Neuronal stem cell (in vitro differentiated cells): ENCODE results near the gene GNAQ.

Experiments used
- DNase-seq: peaks from one replicate; pipeline ENCODE4 v3.0.0-alpha.2; 2013; ENCODE audit warnings: low spot score
- H2AFZ ChIP-seq: one replicate; pipeline ENCODE4 v1.6.1; 2013; ENCODE audit warnings: mild to moderate bottlenecking, low read length, inconsistent platforms
- H2AK5ac ChIP-seq: 2 replicates; pipeline ENCODE4 v1.6.1; 2013; ENCODE audit warnings: low read depth, mild to moderate bottlenecking, inconsistent platforms, low read length, moderate library complexity, mixed read lengths
- H2BK120ac ChIP-seq: 2 replicates; pipeline ENCODE4 v1.6.1; 2013; ENCODE audit warnings: low read depth, mild to moderate bottlenecking, inconsistent platforms, low read length, moderate library complexity, mixed read lengths
- H2BK12ac ChIP-seq: one replicate; pipeline ENCODE4 v1.6.1; 2013; ENCODE audit warnings: low read length, inconsistent platforms
- H2BK15ac ChIP-seq: 2 replicates; pipeline ENCODE4 v1.6.1; 2013; ENCODE audit warnings: mild to moderate bottlenecking, low read length, inconsistent platforms, mixed read lengths
- H2BK5ac ChIP-seq: one replicate; pipeline ENCODE4 v1.6.1; 2013; ENCODE audit warnings: inconsistent platforms, mild to moderate bottlenecking, low read length, moderate library complexity
- H3K14ac ChIP-seq: one replicate; pipeline ENCODE4 v1.6.1; 2013; ENCODE audit warnings: low read length, inconsistent platforms
- H3K18ac ChIP-seq: 2 replicates; pipeline ENCODE4 v1.6.1; 2013; ENCODE audit warnings: low read length, inconsistent platforms
- H3K23ac ChIP-seq: 2 replicates; pipeline ENCODE4 v1.6.1; 2013; ENCODE audit warnings: low read depth, mild to moderate bottlenecking, mixed read lengths, low read length, inconsistent platforms; ENCODE audit not compliant: poor library complexity
- H3K27ac ChIP-seq: replicated peaks from 3 replicates; pipeline ENCODE4 v1.5.1; 2013; ENCODE audit warnings: low read length, inconsistent platforms
- H3K27me3 ChIP-seq, 3 experiments: 2 replicates each; pipeline ENCODE4 v1.6.1; 2013; ENCODE audit warnings: low read length in 3 of 3, mild to moderate bottlenecking in 2 of 3, inconsistent platforms in 1 of 3, low read depth in 1 of 3, mixed read lengths in 1 of 3, moderate library complexity in 1 of 3; ENCODE audit not compliant: control insufficient read depth in 3 of 3, insufficient read depth in 3 of 3
- H3K36me3 ChIP-seq, 2 donors: replicated peaks in 1 of 2; 2 replicates each; pipeline ENCODE4 v1.6.1; 2013; ENCODE audit warnings: low read length in 2 of 2; ENCODE audit not compliant: control insufficient read depth in 2 of 2, insufficient read depth in 2 of 2
- H3K4ac ChIP-seq: 2 replicates; pipeline ENCODE4 v1.6.1; 2013; ENCODE audit warnings: inconsistent platforms, mild to moderate bottlenecking, low read length, moderate library complexity
- H3K4me1 ChIP-seq, 2 donors: 1 replicate in 1 of 2; 2 replicates in 1 of 2; pipeline ENCODE4 v1.6.1; 2013; ENCODE audit warnings: low read length in 2 of 2, low read depth in 1 of 2; ENCODE audit not compliant: control insufficient read depth in 2 of 2, insufficient read depth in 1 of 2
- H3K4me2 ChIP-seq: one replicate; pipeline ENCODE4 v1.6.1; 2013; ENCODE audit warnings: mild to moderate bottlenecking, low read length, inconsistent platforms; ENCODE audit not compliant: insufficient read depth, poor library complexity, severe bottlenecking
- H3K4me3 ChIP-seq, 2 donors: 2 replicates each; pipeline ENCODE4 v1.5.1; 2013; ENCODE audit warnings: low read length in 2 of 2, mild to moderate bottlenecking in 2 of 2, inconsistent platforms in 1 of 2, moderate library complexity in 1 of 2
- H3K79me1 ChIP-seq: one replicate; pipeline ENCODE4 v1.6.1; 2013; ENCODE audit warnings: low read depth, mild to moderate bottlenecking, inconsistent platforms, low read length, moderate library complexity
- H3K9ac ChIP-seq: one replicate; pipeline ENCODE4 v1.6.1; 2013; ENCODE audit warnings: mild to moderate bottlenecking, low read depth, low read length, inconsistent platforms; ENCODE audit not compliant: poor library complexity
- H3K9me3 ChIP-seq, 2 donors: replicated peaks in 1 of 2; 2 replicates each; pipeline versions ENCODE3 to v1.6.1; 2013; ENCODE audit warnings: low read length in 2 of 2, mild to moderate bottlenecking in 2 of 2, inconsistent platforms in 1 of 2, low read depth in 1 of 2, mixed read lengths in 1 of 2, moderate library complexity in 1 of 2; ENCODE audit not compliant: control insufficient read depth in 2 of 2, insufficient read depth in 1 of 2
- H4K8ac ChIP-seq: one replicate; pipeline ENCODE4 v1.6.1; 2013; ENCODE audit warnings: low read depth, mild to moderate bottlenecking, inconsistent platforms, low read length, moderate library complexity
- H4K91ac ChIP-seq: one replicate; pipeline ENCODE4 v1.6.1; 2013; ENCODE audit warnings: low read length, low read depth, mild to moderate bottlenecking, inconsistent platforms; ENCODE audit not compliant: poor library complexity
- WGBS, 2 donors: extraction: QIAGEN DNeasy Blood & Tissue Kit; methylation state at CpG; one replicate each; pipeline ENCODE4 v1.1.7; 2013; ENCODE audit warnings: missing lambda C conversion rate in 2 of 2, mixed read lengths in 1 of 2; ENCODE audit not compliant: insufficient read length in 2 of 2, insufficient replicate concordance in 1 of 2; ENCODE audit errors: extremely low coverage in 2 of 2; 5-methylcytosine and 5-hydroxymethylcytosine counted together

GNAQ gene

GRCh38 chr9:77951369-77951768, 80.2 kb downstream of the GNAQ start:
- Histone ChIP-seq H2BK15ac (no peak overlapping the region), H3K4me3 (no peak overlapping the region), H2BK120ac (no peak overlapping the region), H2AK5ac (no peak overlapping the region), H3K4ac (no peak overlapping the region), H2BK5ac (no peak overlapping the region), H2BK12ac (no peak overlapping the region), H3K79me1 (peaks cover 1% of the 10 kb centered on the region), H3K18ac (no peak overlapping the region), H4K8ac (no peak overlapping the region), H3K9ac (no peak overlapping the region), H4K91ac (no peak overlapping the region), H3K36me3 (no peaks in the 10 kb centered on the region), H3K27me3 (no peaks in the 10 kb centered on the region), H3K27ac (no peak overlapping the region), H3K23ac (no peak overlapping the region), H2AFZ (no peak overlapping the region), H3K4me2 (no peak overlapping the region), H3K9me3 (no peaks in the 10 kb centered on the region), H3K4me1 (peaks cover 0 to 4% of the 10 kb centered on the region in 2 donors), H3K14ac (no peak overlapping the region)
- no peak for DNase-seq
- WGBS, 2 donors = no CpG with 5 or more reads among the region's 1 CpG

DNA sequence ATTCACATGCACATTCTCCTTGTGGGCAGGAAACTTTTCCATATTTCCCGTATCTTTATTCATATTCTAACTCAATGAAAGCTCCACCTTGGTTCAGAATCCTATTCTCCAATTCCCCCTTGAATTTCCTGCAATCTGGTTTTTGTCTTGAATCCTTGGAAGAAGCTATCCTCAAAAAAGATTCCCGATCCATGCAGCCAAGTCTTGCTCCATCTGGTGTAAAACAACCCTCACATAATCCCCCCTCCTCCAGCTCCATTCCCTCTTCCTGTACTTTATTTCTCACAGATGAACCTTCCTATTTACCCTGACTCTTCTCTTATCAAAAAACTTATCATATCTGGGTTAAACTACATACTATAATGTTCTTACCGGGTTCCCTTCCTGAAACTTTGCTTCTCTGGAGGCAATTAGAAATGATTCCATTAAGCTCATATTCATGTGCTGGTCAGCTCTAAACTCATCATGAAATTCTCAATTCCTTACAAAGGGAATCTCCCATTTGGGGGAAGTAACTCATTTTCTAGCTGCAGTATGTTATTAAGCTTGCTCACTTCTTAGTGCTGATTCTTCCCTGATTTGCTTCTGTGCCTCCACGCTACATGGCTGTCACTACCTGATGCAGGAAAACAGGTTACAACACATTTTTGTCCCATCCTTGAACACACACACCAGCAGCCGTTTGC, 81.7 kb downstream of the GNAQ start:
- H2AK5ac ChIP-seq = no peak overlapping the region
- H3K14ac ChIP-seq = no peak overlapping the region
- H3K4me3 ChIP-seq = no peak overlapping the region
- H3K4ac ChIP-seq = no peak overlapping the region
- no peak overlapping the region for H3K23ac ChIP-seq
- no peak for DNase-seq
- H2AFZ ChIP-seq = no peak overlapping the region
- H3K27me3 ChIP-seq = no peaks in the 10 kb centered on the region
- H3K4me2 ChIP-seq = no peak overlapping the region
- no peak overlapping the region for H3K18ac ChIP-seq
- H3K9me3 ChIP-seq = no peaks in the 10 kb centered on the region
- H3K27ac ChIP-seq = no peak overlapping the region
- H3K79me1 ChIP-seq = peaks cover 1% of the 10 kb centered on the region
- no peaks in the 10 kb centered on the region for H3K36me3 ChIP-seq
- H2BK5ac ChIP-seq = no peak overlapping the region
- no peak overlapping the region for H2BK15ac ChIP-seq
- no peak overlapping the region for H2BK120ac ChIP-seq
- no peak overlapping the region for H2BK12ac ChIP-seq
- no peak overlapping the region for H3K9ac ChIP-seq
- no peak overlapping the region for H4K8ac ChIP-seq
- H4K91ac ChIP-seq = no peak overlapping the region
- H3K4me1 ChIP-seq = peaks cover 0 to 4% of the 10 kb centered on the region in 2 donors
- no CpG with 5 or more reads among the region's 5 CpGs for WGBS, 2 donors

DNA sequence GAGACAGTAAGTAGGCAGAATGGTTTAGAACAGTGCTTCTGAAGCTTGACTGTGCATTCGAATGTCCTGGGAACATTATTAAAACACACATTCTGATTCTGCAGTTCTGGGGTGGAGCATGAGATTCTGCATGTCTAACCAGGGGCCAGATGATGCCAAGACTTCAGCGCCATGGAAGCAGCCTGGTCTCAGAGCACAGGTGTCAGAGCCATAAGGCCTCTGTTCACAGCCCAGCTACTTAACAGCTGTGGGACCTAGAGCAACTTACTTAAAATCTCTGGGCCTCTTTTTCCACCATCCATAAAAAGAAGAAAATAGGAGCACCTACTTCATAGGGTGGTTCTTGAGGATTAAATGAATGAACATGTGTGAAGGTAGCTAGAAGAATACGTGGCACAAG, 84.0 kb downstream of the GNAQ start:
- H3K27me3 ChIP-seq = no peaks in the 10 kb centered on the region
- no peaks in the 10 kb centered on the region for H3K9me3 ChIP-seq
- no peak overlapping the region for H3K9ac ChIP-seq
- H4K8ac ChIP-seq = no peak overlapping the region
- no peak overlapping the region for H4K91ac ChIP-seq
- H3K79me1 ChIP-seq = no peaks in the 10 kb centered on the region
- H2AFZ ChIP-seq = no peak overlapping the region
- no peak overlapping the region for H3K14ac ChIP-seq
- H3K4me2 ChIP-seq = no peak overlapping the region
- no peak for DNase-seq
- no peak overlapping the region for H2BK120ac ChIP-seq
- no CpG with 5 or more reads among the region's 3 CpGs for WGBS, 2 donors
- H3K4me3 ChIP-seq = no peak overlapping the region
- no peak overlapping the region for H2BK15ac ChIP-seq
- no peak overlapping the region for H3K18ac ChIP-seq
- no peak overlapping the region for H3K4ac ChIP-seq
- no peak overlapping the region for H3K23ac ChIP-seq
- no peak overlapping the region for H2AK5ac ChIP-seq
- no peak overlapping the region for H2BK5ac ChIP-seq
- H3K36me3 ChIP-seq = no peaks in the 10 kb centered on the region
- no peak overlapping the region for H2BK12ac ChIP-seq
- H3K4me1 ChIP-seq = peaks cover 0 to 2% of the 10 kb centered on the region in 2 donors
- no peak overlapping the region for H3K27ac ChIP-seq

- Histone ChIP-seq H3K9me3 (no peaks in the 10 kb centered on the region), H2BK12ac (no peak overlapping the region), H3K9ac (no peak overlapping the region), H2AFZ (no peak overlapping the region), H4K91ac (no peak overlapping the region), H3K4me1 (peaks cover 0 to 2% of the 10 kb centered on the region in 2 donors), H3K4me3 (no peak overlapping the region), H2AK5ac (no peak overlapping the region), H3K18ac (no peak overlapping the region), H4K8ac (no peak overlapping the region), H3K4ac (no peak overlapping the region), H2BK5ac (no peak overlapping the region), H3K79me1 (no peaks in the 10 kb centered on the region), H2BK15ac (no peak overlapping the region), H3K36me3 (no peaks in the 10 kb centered on the region), H3K27ac (no peak overlapping the region), H3K23ac (no peak overlapping the region), H3K4me2 (no peak overlapping the region), H3K14ac (no peak overlapping the region), H3K27me3 (no peaks in the 10 kb centered on the region), H2BK120ac (no peak overlapping the region)
- no CpG with 5 or more reads among the region's 5 CpGs for WGBS, 2 donors
- no peak for DNase-seq
Measured at GRCh38 chr9:77946969-77947620, 84.5 kb downstream of the GNAQ start.
